ENCODE results near the gene RTN1.

- TF ChIP-seq CTCF (IDR thresholded peaks at IDR 0.05) (no peak), MLX (CRISPR knock-in tag; IDR thresholded peaks at IDR 0.05) (no peak), E2F1 (CRISPR knock-in tag; IDR thresholded peaks at IDR 0.05) (no peak), TP53 (CRISPR knock-in tag; IDR thresholded peaks at IDR 0.05) (no peak)
- TF ChIP-seq, protein P1, sequence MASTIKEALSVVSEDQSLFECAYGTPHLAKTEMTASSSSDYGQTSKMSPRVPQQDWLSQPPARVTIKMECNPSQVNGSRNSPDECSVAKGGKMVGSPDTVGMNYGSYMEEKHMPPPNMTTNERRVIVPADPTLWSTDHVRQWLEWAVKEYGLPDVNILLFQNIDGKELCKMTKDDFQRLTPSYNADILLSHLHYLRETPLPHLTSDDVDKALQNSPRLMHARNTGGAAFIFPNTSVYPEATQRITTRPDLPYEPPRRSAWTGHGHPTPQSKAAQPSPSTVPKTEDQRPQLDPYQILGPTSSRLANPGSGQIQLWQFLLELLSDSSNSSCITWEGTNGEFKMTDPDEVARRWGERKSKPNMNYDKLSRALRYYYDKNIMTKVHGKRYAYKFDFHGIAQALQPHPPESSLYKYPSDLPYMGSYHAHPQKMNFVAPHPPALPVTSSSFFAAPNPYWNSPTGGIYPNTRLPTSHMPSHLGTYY (CRISPR knock-in tag; IDR thresholded peaks at IDR 0.05): no peak
These were observed 286.8 kb downstream of the RTN1 start for GRCh38 chr14:59583755-59584154.

Data from WTC11 (cell line).